GM21576 (cell line): Measurements from ENCODE around the gene KRT15.

Experiments
- ATAC-seq: cut with Tn5 transposase; IDR thresholded peaks from one replicate; pipeline ENCODE4 v1.9.1; 2021; ENCODE audit warnings: mild to moderate bottlenecking, moderate library complexity; ENCODE audit not compliant: unreplicated experiment

Gene KRT15

DNA sequence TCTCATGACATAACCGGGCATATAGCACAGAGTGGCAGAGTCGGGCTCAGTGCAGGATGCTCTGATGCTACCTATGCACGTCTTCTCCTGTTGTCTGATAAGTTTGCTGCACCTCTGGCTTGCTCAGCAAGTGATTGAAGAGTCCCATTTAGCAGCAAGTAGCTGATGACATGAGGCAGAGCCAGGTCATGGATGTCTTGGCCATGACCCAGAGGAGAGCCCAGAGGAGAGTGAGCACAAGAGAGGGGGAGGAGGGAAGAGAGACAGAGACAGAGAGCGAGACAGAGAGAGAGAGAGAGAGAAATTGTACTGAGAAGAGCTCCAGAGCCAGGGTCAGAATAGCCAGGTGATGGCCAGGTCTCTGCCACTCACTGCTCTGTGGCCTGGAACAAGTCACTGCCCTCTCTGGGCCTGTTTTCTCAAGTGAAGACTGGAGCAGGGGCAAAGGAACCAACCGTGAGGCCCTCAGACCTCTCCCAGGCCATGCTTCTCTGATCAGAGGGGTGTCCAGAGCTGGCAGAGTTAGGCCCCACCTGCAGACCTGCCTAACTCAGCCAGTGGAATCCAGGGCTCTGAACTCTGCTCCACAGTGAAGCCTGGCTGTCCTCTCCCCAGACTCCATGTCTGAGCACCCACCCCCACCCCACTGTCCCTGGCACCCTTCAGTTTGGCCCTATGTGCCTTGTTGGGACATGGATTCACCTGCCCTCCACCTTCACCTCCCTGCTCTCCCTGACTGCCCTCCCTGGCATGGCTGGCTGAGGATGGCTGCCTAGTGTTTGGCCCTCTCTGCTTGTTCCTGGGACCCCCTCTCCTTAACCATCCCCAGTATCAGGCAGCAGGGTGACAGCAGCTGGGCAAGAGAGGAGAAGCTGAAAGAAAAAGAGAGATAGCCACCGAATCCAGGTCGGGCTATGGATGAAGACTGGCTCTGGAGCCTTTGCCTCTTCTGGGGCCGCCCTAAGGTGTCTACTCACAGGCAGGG lies 33.5 kb downstream of the KRT15 start:
- no peak for ATAC-seq

DNA sequence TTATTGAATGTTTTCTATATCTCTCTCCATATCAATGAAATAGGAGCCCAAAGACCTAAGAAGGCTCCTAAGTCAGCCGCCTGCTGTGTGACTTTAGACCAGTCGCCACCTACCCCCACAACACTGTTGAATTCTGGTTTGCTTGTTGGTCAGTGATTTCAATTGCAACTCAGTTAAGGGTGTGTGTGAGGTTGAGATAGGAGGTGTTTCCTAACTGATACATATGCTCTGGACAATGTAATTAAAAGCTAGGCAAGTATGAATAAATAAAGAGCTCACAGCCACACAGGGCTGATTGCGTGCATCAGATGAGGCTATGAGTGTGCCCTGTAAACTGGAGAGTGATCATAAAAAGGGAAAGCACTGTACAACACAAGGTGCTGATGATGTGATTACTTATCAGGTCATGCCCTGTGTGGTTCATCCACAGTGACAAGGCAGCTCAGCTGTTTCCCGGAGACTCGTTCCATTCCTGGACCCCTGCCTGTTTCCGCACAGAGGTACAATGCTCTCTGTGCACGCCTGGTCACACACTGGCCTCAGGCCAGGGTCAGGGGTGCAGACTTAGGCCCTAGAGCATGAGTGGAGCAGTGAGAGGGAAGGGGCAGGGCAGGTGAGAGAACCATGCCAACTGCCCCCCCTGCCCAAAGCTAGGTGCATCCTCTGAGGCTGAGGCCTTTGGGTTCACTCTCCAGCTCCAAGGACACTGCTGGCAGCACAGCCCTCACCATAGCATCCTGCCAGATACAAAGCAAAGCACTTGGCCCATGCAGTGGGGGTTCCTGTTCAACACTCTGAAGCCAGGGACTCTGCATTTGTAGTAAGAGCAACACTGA lies 34.5 kb downstream of the KRT15 start:
- no peak for ATAC-seq

DNA sequence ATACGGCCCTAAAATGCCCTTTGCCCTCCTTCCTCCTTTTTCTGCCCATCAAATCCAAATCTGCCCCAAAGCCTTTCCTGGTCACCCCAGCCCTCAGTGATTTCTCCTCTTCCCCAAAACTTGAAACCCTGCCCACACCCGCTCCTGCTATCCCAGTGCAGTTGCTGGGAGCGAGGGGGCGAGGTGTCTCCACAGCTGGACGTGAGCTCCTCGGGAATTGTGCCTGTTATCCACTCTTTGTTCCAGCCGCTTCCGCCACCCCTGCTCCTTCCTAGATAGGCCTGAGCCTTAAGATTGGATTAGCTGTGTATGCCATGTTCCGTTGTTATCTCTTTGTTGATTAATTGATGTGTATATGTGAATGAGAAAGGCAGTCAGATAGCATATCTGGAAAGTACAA lies 35.2 kb downstream of the KRT15 start:
- ATAC-seq, result no peak

DNA sequence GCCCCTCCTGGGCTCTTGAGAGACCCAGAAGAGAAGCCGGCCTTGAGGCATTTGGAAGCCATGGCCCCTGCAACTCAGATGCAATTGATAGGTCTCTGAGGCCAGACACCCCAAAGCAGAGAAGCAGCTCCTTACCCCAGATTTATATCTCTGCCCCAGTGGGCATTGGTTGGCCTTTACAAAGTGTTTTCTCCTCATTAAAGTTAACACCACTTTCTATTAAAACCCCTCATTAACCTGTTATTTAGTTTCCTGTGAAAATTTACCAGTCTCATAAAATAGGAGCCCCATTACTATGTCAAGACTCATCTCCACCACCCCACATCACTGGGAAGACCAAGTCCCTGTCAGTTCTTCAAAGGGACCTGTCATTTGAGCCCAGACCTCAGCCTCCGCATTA lies 37.7 kb downstream of the KRT15 start, which contains the start of gene KRT35:
Gene KRT35 (minus strand): TSS at position 116 of the 400 bp plus-strand sequence. CDS start 54 bp downstream, at position 62.
- no peak for ATAC-seq

DNA sequence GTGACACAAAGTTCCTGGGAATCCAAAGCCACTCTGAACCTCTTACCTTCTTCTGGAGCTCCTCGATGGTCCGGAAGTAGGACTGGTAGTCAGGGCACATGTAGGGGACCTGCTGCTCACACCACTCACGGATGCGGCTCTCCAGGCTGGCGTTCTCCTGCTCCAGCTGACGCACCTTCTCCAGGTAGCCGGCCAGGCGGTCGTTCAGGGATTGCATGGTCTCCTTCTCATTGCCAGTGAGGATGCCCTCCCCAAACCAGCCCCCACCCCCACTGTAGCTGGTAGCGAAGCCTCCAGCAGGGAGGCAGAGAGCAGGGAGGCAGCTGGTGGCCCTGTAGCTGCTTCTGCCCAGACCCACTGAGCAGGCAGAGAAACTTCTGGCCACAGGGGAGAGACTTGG lies 38.1 kb downstream of the KRT15 start:
- ATAC-seq, result no peak

DNA sequence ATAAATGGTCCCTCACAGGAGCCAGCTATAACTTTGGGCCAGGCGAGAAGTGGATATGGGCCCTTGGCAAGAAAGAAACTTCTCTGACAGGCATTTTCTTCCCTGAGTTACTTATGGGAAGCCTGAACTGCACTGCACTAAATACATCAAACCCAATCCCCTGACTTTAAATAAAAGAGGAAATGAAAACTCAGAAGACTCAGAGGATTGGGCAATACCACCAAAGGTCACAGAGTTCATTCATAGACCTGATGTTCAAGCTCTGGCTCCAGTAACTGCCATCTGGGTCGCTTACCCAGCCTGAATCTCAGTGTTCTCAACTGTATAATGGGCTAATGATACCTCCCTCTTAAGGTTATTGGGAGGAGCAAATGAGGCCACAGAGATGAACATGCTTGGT lies 38.6 kb downstream of the KRT15 start:
- ATAC-seq, result no peak

DNA sequence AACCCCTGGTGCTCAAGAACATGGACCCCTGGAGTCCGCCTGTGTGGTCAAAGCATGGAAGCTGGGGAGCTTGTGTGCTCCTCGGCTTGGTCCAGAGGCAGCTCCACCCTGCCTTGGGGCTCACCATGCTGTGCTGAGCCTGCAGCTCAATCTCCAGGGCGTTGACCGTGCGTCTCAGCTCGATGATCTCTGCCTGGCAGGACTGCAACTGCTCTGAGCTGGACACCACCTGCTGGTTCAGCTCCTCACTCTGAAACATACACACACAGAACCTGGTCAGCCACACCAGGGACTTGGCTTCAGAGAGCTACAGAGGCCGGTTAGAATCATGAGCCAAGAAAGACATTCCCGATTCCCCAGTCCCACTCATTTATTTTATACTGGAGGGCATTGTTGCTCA lies 40.5 kb downstream of the KRT15 start:
- ATAC-seq, result no peak

DNA sequence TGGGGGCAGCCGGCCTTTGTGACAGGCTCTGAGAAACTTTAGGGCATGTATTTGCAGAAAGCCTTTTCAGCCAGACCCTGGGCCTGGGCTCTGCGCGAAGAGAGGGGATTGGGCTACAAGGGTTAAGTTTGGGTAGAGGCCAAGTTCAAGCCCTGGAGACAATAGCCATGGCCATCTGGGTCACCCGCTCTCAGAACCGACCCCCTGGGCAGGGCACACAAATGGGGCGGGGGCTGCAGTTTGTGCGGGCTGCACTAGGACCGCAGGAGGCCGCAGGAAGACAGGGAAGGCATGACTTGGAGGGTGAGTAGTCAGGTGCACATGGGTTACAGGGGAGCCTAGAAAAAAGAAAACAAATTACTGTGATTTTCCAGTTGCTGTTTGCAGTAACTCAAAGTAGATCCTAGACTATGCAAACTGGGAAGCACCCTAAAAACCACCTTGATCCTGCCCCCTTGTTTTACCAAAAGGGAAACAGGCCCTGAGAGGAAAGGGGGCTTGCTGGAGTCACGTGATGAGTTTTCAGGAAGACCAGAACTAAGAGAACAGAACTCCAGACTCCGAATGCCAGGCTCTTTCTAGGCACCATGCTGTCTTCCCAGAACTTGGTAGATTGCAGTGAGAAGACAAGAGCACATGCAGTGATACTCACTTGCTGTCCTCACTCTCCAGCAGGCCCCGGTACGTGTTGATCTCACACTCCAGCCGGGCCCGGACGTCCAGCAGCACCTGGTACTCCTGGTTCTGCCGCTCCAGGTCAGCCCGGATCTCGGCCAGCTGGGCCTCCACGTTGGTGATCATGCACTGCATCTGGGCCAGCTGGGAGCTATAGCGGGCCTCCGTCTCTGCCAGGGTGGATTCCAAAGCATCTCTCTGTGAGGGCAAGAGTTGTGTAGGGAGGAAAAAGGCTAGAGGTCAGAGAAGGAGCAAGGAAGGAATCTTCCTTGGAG lies 41.5 kb downstream of the KRT15 start:
- ATAC-seq, result no peak

DNA sequence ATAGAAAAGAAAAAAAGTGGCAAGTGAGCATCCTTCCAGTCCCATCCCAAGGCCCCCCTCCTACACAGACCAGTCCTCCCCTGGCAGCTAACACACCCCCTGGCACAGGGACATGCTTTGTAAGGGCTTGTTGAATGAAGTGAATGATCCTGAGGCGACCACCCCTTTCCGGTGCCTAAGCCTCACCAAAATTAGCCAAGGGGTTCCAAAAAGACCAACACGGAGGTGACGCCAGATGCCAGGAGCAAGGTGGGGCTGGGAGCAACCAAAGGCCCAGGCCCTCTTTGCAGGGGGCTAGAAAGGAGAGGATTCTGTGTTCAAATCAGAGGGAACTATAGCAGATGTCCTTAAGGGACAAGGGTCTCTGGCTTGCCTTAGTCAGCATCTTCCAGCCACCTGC lies 43.3 kb downstream of the KRT15 start:
- ATAC-seq, result no peak

DNA sequence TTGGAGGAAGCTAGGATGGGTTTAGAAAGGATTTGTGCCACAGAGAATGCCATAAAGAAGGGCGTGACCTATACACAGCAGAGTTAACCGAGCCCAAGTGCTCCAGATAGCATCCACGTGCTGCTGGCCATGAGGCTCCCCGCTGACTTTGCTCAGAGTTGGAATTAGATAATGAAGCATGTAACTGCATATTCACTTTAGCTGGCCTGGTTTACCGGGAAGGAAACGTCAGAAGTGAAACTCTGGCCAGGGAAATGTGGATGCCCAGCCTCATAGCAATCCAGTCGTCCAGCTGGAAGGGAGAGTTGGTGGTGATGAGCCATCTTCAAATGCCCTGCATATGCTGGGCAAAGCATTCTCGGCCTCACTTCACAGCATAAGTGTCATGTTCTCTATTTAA lies 43.8 kb downstream of the KRT15 start:
- ATAC-seq, result no peak

DNA sequence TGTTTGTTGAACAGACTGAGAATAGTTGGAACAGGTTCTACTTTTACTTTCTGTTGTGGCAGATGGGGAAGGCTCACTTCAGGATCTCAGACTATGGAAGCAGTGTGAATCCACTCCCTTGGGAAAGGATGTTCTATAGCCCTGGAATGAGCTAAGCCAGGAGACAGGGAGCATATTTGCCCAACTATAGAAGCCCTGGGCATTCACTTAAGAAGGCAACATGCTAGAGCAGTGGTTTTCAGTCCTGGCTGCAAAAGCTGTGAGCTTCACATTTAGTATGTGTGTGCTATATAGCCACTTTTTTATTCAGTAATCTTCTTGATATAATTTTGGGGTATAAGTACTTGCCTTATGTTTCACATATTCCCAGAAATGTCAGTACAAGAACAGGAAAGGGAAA lies 50.3 kb downstream of the KRT15 start:
- ATAC-seq, result no peak

DNA sequence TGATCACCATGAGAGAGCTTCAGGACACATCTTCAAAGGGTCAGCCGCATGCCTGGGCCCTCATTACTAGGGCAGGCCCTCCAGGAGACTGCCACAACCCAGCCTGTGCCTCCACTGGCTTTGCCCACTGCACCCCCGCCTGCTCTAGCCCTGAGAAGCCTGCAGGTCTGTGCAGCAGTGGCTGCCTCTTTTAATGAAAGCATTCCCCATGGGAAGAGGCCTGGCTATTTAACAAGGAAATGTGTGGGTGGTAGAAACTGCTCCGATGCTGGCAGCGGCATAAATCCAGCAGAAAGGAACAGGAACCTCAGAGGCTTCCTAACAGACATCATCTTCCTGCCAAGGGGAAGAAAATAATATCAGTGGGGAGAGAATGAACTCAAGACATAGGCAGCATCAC lies 51.1 kb downstream of the KRT15 start:
- no peak for ATAC-seq

DNA sequence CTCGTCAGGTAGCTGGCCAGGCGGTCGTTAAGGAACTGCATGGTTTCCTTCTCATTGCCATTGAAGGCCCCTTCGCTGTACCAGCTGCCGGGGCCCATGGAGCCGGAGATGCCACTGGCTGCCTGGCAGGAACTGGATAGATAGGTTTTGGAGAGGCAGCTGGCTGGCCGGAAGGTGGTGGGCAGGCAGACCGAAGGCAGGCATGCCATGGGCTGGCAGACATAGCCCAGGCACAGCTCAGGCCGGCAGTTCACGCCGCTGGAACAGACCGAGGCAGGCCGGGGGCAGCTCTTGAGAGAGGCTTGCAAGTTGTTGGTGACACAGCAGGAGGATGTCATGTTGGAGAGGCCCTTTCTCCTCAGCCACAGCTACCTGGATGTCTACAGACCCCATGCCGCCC lies 51.7 kb downstream of the KRT15 start, which contains the start of gene KRT32:
Gene KRT32 (minus strand): TSS at position 399 of the 400 bp plus-strand sequence. CDS start 61 bp downstream, at position 338.
- ATAC-seq, result no peak

DNA sequence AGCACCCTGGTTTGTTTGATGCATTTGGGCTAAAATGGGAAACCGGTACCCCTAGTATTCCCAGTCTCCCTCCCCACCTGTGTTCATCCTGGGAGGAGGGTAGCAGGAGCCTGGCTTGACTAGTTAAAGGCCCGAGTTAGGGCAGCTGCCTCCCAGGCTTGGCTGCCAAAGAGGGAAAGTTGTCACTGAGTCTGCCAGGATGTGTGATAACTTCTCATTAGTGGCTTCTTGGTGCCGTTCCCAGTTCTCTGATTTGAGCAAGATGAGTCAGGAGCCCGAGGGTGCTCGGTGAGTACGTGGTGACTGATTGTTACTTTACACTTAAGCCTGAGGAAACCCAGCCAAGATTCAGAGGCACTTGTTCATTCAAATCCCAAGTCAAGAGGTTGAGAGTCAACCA lies 54.0 kb downstream of the KRT15 start:
- no peak for ATAC-seq

DNA sequence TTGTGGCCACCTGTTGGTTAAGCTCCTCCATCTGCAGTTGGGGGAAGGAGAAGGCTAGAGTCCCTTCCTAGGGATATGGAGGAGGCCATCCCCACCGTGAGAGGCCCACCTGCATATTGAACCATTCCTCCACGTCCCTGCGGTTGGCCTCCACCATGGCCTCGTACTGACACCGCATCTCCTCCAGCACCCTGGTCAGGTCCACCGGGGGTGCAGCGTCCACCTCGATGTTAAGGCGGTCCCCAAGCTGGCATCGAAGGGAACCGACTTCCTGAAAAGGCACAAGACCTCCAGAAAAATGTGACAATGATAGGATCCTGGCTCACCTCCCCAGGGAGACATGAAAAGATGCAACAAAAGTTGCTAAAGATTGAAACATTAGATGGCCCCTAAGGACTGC lies 54.5 kb downstream of the KRT15 start:
- no peak for ATAC-seq

DNA sequence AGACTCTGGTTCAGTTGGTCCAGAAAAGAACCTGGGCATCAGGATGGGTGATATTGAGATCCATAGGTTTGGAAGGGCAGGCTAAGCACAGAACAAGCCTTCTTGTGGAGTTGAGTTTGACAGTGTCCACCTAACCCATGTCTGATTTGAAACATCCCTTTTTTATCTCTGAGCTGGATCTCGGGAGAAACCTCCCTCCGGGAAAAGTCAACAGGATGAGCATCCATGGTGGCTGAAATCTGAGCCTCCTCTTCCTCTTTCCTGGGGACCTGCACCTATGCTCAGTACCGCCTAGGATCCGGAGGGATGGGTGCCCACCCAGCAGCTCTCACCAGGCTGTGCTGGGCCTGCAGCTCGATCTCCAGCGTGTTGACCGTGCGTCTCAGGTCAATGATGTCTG lies 54.9 kb downstream of the KRT15 start:
- ATAC-seq, result no peak
